Occipital lobe (tissue), 2 donors: Measurements from ENCODE around the gene ERVW-1. TPM values are rescaled to one million over a fixed set of nuclear protein-coding genes. Genes with fewer than 3 reads are reported as not detected.

Experiments
- DNase-seq: peaks from one replicate; lab custom pipeline; 2025; lab: John Stamatoyannopoulos, UW
- total RNA-seq: library from RNA; depleted of rRNA; stranded (reverse); fragments of >200 nt; gene quantifications from one replicate; pipeline ENCODE4 v1.2.3, GENCODE V29; 2014

Gene ERVW-1
- total RNA-seq, 1 donor from 2014 or later = not detected

GRCh38 chr7:92427193-92427592 is 50.6 kb downstream of the ERVW-1 start:
- DNase-seq = no peak

DNA sequence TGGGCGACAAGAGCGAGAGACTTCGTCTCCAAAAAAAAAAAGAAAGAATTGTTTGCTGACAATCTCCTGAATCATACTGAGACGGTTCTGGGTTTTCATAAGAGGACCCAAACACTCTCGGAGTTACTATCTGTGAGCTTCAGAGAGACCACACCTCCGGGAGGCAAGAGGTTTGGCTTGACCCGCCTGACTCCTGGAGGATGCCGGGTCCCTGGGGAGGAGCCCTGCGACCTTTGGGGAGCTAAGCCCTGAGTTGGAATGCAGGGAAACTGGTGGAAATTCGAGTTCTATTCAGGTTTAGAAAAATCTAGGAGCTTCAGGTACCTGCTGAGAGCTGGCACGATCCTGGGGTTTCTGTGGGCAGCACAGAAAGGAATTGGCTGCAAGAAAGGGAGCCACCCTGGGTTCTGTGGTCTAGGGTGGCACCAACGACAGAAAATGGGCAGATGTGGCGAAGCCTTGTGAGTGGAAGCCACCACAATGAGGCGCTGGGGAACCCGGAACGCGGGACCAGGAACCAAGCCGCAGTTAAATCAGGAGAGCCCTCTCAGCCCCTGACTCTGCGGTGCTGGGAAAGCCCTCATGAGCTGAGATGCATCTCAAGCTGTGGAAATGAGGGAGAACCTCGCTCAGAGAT is 52.3 kb downstream of the ERVW-1 start:
- DNase-seq = no peak

DNA sequence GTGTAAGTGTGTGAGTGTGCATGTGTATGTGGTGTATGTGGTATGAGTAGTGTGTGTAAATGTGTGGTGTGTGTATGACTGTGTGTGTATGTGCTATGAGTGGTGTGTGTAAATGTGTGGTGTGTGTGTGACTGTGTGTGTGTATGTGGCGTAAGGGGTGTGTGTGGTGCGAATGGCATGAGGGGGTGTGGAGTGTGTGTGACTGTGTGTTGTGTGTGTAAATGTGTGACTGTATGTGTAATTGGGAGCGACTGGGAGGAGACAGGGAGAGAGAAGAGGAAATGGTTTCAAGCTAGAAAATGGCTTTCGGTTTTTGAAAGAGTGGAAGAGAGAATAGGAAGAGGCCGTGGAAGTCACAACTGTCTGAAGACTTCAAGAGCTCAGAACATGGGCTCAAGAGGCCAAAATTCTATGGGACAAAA is 54.0 kb downstream of the ERVW-1 start:
- DNase-seq = no peak

DNA sequence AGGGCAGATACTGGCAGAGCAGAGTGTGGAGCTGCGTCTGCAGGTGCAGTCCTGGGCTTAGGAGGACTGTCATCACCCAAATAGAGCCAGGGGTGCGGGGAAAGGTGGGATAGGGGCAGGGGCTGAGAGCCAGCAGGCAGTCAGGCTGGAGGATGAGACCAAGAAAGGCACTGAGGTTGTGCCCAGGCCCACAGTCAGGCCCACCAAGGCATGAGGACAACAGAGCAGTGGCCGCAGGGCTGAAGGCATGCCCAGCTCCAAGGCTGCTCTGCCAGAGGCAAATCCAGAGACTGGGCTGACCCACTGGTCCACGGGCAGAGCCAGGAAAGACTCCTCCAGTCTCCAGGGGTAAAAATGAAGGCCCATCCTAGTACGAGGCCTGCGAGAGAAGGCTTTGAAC is 54.8 kb downstream of the ERVW-1 start:
- DNase-seq = no peak

GRCh38 chr7:92421676-92422435 is 55.9 kb downstream of the ERVW-1 start:
- no peak for DNase-seq

Other genes with a start within 250 kb of the ERVW-1 start
- 119 TPM for gene KRIT1, start 232.0 kb downstream of the ERVW-1 start, total RNA-seq
- gene ANKIB1, start 232.0 kb downstream of the ERVW-1 start, total RNA-seq = 113 TPM
- gene GATAD1, start 30.5 kb downstream of the ERVW-1 start, total RNA-seq = 30.9 TPM
- 79.9 TPM for gene PEX1, start 50.6 kb upstream of the ERVW-1 start, total RNA-seq
- 25.3 TPM for gene RBM48, start 50.8 kb upstream of the ERVW-1 start, total RNA-seq
- gene FAM133B, start 112.4 kb upstream of the ERVW-1 start, total RNA-seq = 32.4 TPM